K562 (cell line): Measurements from ENCODE around the gene ZMAT3. TPM values are rescaled to one million over a fixed set of nuclear protein-coding genes. Genes with fewer than 3 reads are reported as not detected.

Source experiments
- CTBP1 ChIP-seq: fragments of 450-650 bp; IDR thresholded peaks from 2 replicates; pipeline ENCODE4 v1.6.1; 2016; ENCODE audit warnings: borderline replicate concordance
- ELF4 ChIP-seq: fragments of 450-650 bp; formaldehyde crosslinking; IDR thresholded peaks from 2 replicates; pipeline ENCODE4 v1.4.0; 2022; ENCODE audit warnings: missing genetic modification characterization
- HDAC2 ChIP-seq: fragments of 450-650 bp; IDR thresholded peaks from 2 replicates; pipeline ENCODE4 v1.6.1; 2016; ENCODE audit warnings: mild to moderate bottlenecking
- JUND ChIP-seq, 2 experiments: IDR thresholded peaks; 2 replicates in 1 of 2; 3 replicates in 1 of 2; pipeline ENCODE4 v1.6.1; 2011; ENCODE audit warnings: borderline replicate concordance in 2 of 2, low read depth in 2 of 2, low read length in 2 of 2, improper control_type of control experiment in 1 of 2, missing biosample characterization in 1 of 2, missing genetic modification characterization in 1 of 2, missing genetic modification reagents in 1 of 2
- MECOM ChIP-seq: fragments of 250-450 bp; sonication (Bioruptor Pico); IDR thresholded peaks from 2 replicates; pipeline ENCODE4 v1.8.0; 2022; ENCODE audit warnings: inconsistent platforms
- MEIS2 ChIP-seq: fragments of 450-650 bp; IDR thresholded peaks from 2 replicates; pipeline ENCODE4 v1.6.1; 2014; ENCODE audit warnings: mild to moderate bottlenecking; ENCODE audit not compliant: partially characterized antibody
- MTA3 ChIP-seq: fragments of 450-650 bp; formaldehyde crosslinking; IDR thresholded peaks from 2 replicates; pipeline ENCODE4 v1.6.1; 2017; ENCODE audit warnings: mild to moderate bottlenecking, borderline replicate concordance
- MYNN ChIP-seq, 2 experiments: sonication (generic); formaldehyde crosslinking in 1 of 2; IDR thresholded peaks; 2 replicates each; pipeline versions ENCODE4 v1.5.0 to v1.6.1; 2016 to 2020; ENCODE audit warnings: antibody characterized with exemption in 1 of 2, missing genetic modification reagents in 1 of 2
- NRF1 ChIP-seq, 2 experiments: fragments of 450-650 bp; IDR thresholded peaks in 1 of 2; conservative IDR thresholded peaks in 1 of 2; 2 replicates each; pipeline ENCODE4 v1.6.1; 2014; ENCODE audit warnings: mild to moderate bottlenecking in 2 of 2
- PHF8 ChIP-seq: fragments of 200-600 bp; sonication (generic); IDR thresholded peaks from 2 replicates; pipeline ENCODE4 v1.6.1; 2012; ENCODE audit warnings: mixed run types, mild to moderate bottlenecking, inconsistent platforms, low read length, moderate library complexity, borderline replicate concordance
- TCF3 ChIP-seq: sonication (generic); formaldehyde crosslinking; IDR thresholded peaks from 2 replicates; pipeline ENCODE4 v1.4.0; 2020; ENCODE audit warnings: mild to moderate bottlenecking, missing genetic modification reagents
- TCF7 ChIP-seq: sonication (generic); IDR thresholded peaks from 2 replicates; pipeline ENCODE4 v1.6.1; 2016; ENCODE audit warnings: antibody characterized with exemption, borderline replicate concordance
- polyA plus RNA-seq, 8 experiments: library from polyadenylated mRNA; depleted of rRNA in 4 of 8; stranded (reverse) in 5 of 8; unstranded in 3 of 8; fragments of >200 nt; fragmentation: Nextera tagmentation in 2 of 8; fragmentation: Illumina TruSeq in 1 of 8; extraction: Ambion mirVana in 2 of 8; extraction: Trizol in 1 of 8; gene quantifications; 2 replicates each; pipeline versions ENCODE4 v1.2.1 to v1.2.3, GENCODE V29; 2011 to 2014; ENCODE audit warnings: inconsistent platforms in 1 of 8, missing spikeins in 1 of 8
- total RNA-seq, 7 experiments: library from RNA; depleted of rRNA in 6 of 7; stranded (reverse); fragments of >200 nt in 6 of 7; fragmentation: Illumina TruSeq in 2 of 7; extraction: Trizol in 2 of 7; gene quantifications; 2 replicates each; pipeline versions ENCODE4 v1.2.1 to v1.2.3, GENCODE V29; 2011 to 2021; ENCODE audit warnings: low replicate concordance in 1 of 7
- TF ChIP-seq, protein P1 (sequence below): fragments of 450-650 bp; IDR thresholded peaks from 2 replicates; pipeline ENCODE4 v1.6.1; 2016; ENCODE audit warnings: mild to moderate bottlenecking, moderate library complexity
- TF ChIP-seq, protein P2 (sequence below): fragments of 250-450 bp; sonication (Bioruptor Pico); IDR thresholded peaks from 2 replicates; pipeline ENCODE4 v1.5.0; 2021

Gene ZMAT3
- total and polyA plus RNA-seq, 9 of the 15 experiments (the other 6 are each of a cell fraction or from before 2014, with no cell fraction given), result 0.87 to 5.1 (median 3.9) TPM

DNA sequence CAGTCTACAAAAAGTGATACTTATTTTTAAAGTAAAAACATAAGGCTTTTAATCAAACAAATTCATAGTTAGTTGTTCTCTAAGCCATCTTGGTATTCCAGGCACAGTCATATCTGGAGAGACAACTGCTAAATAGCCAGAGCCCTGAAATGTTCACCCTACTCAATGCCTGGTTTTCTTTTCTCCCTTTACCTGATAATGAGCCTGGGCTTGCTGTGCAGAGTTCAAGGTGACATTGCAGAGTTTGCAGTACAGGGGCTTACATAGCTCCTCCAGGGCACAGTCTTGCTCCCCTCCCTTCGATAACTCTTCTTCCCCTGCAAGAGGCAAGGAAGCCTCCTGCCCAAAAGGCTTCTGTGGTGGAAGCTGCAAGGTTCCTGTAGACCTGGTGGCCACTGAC, 4.3 kb downstream of the ZMAT3 start (continued):
- TF ChIP-seq, protein P1, sequence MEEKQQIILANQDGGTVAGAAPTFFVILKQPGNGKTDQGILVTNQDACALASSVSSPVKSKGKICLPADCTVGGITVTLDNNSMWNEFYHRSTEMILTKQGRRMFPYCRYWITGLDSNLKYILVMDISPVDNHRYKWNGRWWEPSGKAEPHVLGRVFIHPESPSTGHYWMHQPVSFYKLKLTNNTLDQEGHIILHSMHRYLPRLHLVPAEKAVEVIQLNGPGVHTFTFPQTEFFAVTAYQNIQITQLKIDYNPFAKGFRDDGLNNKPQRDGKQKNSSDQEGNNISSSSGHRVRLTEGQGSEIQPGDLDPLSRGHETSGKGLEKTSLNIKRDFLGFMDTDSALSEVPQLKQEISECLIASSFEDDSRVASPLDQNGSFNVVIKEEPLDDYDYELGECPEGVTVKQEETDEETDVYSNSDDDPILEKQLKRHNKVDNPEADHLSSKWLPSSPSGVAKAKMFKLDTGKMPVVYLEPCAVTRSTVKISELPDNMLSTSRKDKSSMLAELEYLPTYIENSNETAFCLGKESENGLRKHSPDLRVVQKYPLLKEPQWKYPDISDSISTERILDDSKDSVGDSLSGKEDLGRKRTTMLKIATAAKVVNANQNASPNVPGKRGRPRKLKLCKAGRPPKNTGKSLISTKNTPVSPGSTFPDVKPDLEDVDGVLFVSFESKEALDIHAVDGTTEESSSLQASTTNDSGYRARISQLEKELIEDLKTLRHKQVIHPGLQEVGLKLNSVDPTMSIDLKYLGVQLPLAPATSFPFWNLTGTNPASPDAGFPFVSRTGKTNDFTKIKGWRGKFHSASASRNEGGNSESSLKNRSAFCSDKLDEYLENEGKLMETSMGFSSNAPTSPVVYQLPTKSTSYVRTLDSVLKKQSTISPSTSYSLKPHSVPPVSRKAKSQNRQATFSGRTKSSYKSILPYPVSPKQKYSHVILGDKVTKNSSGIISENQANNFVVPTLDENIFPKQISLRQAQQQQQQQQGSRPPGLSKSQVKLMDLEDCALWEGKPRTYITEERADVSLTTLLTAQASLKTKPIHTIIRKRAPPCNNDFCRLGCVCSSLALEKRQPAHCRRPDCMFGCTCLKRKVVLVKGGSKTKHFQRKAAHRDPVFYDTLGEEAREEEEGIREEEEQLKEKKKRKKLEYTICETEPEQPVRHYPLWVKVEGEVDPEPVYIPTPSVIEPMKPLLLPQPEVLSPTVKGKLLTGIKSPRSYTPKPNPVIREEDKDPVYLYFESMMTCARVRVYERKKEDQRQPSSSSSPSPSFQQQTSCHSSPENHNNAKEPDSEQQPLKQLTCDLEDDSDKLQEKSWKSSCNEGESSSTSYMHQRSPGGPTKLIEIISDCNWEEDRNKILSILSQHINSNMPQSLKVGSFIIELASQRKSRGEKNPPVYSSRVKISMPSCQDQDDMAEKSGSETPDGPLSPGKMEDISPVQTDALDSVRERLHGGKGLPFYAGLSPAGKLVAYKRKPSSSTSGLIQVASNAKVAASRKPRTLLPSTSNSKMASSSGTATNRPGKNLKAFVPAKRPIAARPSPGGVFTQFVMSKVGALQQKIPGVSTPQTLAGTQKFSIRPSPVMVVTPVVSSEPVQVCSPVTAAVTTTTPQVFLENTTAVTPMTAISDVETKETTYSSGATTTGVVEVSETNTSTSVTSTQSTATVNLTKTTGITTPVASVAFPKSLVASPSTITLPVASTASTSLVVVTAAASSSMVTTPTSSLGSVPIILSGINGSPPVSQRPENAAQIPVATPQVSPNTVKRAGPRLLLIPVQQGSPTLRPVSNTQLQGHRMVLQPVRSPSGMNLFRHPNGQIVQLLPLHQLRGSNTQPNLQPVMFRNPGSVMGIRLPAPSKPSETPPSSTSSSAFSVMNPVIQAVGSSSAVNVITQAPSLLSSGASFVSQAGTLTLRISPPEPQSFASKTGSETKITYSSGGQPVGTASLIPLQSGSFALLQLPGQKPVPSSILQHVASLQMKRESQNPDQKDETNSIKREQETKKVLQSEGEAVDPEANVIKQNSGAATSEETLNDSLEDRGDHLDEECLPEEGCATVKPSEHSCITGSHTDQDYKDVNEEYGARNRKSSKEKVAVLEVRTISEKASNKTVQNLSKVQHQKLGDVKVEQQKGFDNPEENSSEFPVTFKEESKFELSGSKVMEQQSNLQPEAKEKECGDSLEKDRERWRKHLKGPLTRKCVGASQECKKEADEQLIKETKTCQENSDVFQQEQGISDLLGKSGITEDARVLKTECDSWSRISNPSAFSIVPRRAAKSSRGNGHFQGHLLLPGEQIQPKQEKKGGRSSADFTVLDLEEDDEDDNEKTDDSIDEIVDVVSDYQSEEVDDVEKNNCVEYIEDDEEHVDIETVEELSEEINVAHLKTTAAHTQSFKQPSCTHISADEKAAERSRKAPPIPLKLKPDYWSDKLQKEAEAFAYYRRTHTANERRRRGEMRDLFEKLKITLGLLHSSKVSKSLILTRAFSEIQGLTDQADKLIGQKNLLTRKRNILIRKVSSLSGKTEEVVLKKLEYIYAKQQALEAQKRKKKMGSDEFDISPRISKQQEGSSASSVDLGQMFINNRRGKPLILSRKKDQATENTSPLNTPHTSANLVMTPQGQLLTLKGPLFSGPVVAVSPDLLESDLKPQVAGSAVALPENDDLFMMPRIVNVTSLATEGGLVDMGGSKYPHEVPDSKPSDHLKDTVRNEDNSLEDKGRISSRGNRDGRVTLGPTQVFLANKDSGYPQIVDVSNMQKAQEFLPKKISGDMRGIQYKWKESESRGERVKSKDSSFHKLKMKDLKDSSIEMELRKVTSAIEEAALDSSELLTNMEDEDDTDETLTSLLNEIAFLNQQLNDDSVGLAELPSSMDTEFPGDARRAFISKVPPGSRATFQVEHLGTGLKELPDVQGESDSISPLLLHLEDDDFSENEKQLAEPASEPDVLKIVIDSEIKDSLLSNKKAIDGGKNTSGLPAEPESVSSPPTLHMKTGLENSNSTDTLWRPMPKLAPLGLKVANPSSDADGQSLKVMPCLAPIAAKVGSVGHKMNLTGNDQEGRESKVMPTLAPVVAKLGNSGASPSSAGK, result no peak
- TF ChIP-seq PHF8 (no peak), MECOM (no peak), HDAC2 (no peak), TCF7 (no peak), TCF3 (no peak), CTBP1 (no peak), MTA3 (no peak), JUND (IDR thresholded peaks at IDR 0.05; ENCODE audit: borderline replicate concordance, low read depth, low read length) (no peak), JUND (tag; IDR thresholded peaks at IDR 0.05; ENCODE audit: borderline replicate concordance, low read depth, low read length) (no peak), MYNN (IDR thresholded peaks at IDR 0.05) (no peak), MYNN (CRISPR knock-in tag; IDR thresholded peaks at IDR 0.05) (no peak), ELF4 (CRISPR knock-in tag) (no peak), NRF1 (conservative IDR thresholded peaks at IDR 0.05 in 1 of 2, IDR thresholded peaks at IDR 0.05 in 1 of 2) (no peak), MEIS2 (no peak)
- TF ChIP-seq, protein P2, sequence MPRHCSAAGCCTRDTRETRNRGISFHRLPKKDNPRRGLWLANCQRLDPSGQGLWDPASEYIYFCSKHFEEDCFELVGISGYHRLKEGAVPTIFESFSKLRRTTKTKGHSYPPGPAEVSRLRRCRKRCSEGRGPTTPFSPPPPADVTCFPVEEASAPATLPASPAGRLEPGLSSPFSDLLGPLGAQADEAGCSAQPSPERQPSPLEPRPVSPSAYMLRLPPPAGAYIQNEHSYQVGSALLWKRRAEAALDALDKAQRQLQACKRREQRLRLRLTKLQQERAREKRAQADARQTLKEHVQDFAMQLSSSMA (CRISPR knock-in tag), result no peak
- TF ChIP-seq, all 486 proteins: peak for 0
